Mesendoderm (in vitro differentiated cells): ENCODE results near the gene SPATA6.
"Not testable (repeated sequence)": the region's sequence is repeated elsewhere in the genome, so short reads cannot be mapped to it uniquely, and the experiment has no call there.

Source experiments
- DNase-seq: peaks from one replicate; pipeline ENCODE4 v3.0.0; 2013
- H2AK5ac ChIP-seq: 2 replicates; pipeline ENCODE4 v1.6.1; 2013; ENCODE audit warnings: low read length, inconsistent platforms
- H2BK120ac ChIP-seq: 2 replicates; pipeline ENCODE4 v1.6.1; 2013; ENCODE audit warnings: low read depth, mild to moderate bottlenecking, low read length, moderate library complexity, mixed read lengths
- H2BK15ac ChIP-seq: replicated peaks from 2 replicates; pipeline ENCODE4 v1.6.1; 2013; ENCODE audit warnings: low read depth, mild to moderate bottlenecking, moderate library complexity
- H2BK5ac ChIP-seq: 2 replicates; pipeline ENCODE4 v1.6.1; 2013; ENCODE audit warnings: low read length, inconsistent platforms
- H3K18ac ChIP-seq: 2 replicates; pipeline ENCODE4 v1.6.1; 2013; ENCODE audit warnings: mild to moderate bottlenecking, low read length, mixed read lengths
- H3K23ac ChIP-seq: one replicate; pipeline ENCODE4 v1.6.1; 2013; ENCODE audit warnings: low read length
- H3K27ac ChIP-seq: 2 replicates; pipeline ENCODE4 v1.5.1; 2013; ENCODE audit warnings: low read depth, mild to moderate bottlenecking, inconsistent platforms, low read length, moderate library complexity
- H3K27me3 ChIP-seq: 2 replicates; pipeline ENCODE4 v1.6.1; 2013; ENCODE audit warnings: low read length, control low read depth, mild to moderate bottlenecking, inconsistent platforms; ENCODE audit not compliant: insufficient read depth, poor library complexity
- H3K36me3 ChIP-seq: 2 replicates; pipeline ENCODE4 v1.6.1; 2013; ENCODE audit warnings: low read length, inconsistent platforms; ENCODE audit not compliant: control insufficient read depth, insufficient read depth
- H3K4ac ChIP-seq: one replicate; pipeline ENCODE4 v1.6.1; 2013; ENCODE audit warnings: low read depth, mild to moderate bottlenecking, low read length, moderate library complexity
- H3K4me1 ChIP-seq: 2 replicates; pipeline ENCODE4 v1.6.1; 2013; ENCODE audit warnings: low read depth, low read length, inconsistent platforms; ENCODE audit not compliant: control insufficient read depth
- H3K4me2 ChIP-seq: 2 replicates; pipeline ENCODE4 v1.6.1; 2013; ENCODE audit warnings: low read length
- H3K4me3 ChIP-seq: 2 replicates; pipeline ENCODE4 v1.5.1; 2013; ENCODE audit warnings: mild to moderate bottlenecking, low read length
- H3K56ac ChIP-seq: one replicate; pipeline ENCODE4 v1.6.1; 2013; ENCODE audit warnings: low read length
- H3K79me1 ChIP-seq: 2 replicates; pipeline ENCODE4 v1.6.1; 2013; ENCODE audit warnings: low read length, inconsistent platforms
- H3K79me2 ChIP-seq: 2 replicates; pipeline ENCODE4 v1.6.1; 2013; ENCODE audit warnings: mild to moderate bottlenecking, low read length; ENCODE audit not compliant: control insufficient read depth, insufficient read depth
- H3K9ac ChIP-seq: 2 replicates; pipeline ENCODE4 v1.6.1; 2013; ENCODE audit warnings: low read length, inconsistent platforms
- H4K5ac ChIP-seq: one replicate; pipeline ENCODE4 v1.6.1; 2013; ENCODE audit warnings: low read length
- H4K8ac ChIP-seq: one replicate; pipeline ENCODE4 v1.6.1; 2013; ENCODE audit warnings: low read depth, mild to moderate bottlenecking, control low read depth, low read length, moderate library complexity
- WGBS: extraction: QIAGEN DNeasy Blood & Tissue Kit; methylation state at CpG from one replicate; pipeline ENCODE4 v1.1.7; 2013; ENCODE audit warnings: low lambda C conversion rate, missing lambda C conversion rate; ENCODE audit not compliant: insufficient coverage; ENCODE audit errors: extremely low coverage; 5-methylcytosine and 5-hydroxymethylcytosine counted together

The SPATA6 gene

DNA sequence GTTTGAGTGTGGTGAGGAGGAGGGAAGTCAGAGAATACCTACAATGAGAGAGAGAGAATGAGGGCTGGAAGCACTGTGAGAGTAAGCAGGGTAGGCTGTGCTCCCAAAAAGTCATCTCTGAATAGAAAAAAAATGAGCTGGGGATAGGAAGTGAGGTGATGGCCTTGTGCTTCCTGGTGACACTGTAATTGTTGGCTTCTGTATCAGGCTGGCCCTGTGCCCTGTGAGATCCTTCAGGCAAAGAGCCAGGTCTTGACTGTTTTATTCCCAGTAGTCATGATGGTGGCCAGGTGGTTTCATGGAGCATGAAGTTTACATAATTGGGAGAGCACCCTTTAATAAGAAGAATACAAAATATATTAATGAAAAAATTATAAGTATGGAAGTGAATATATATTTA lies 20.4 kb upstream of the SPATA6 start:
- Histone ChIP-seq H3K27me3 (no peaks in the 10 kb centered on the region), H3K4me3 (no peak overlapping the region), H4K8ac (no peak overlapping the region), H3K79me1 (no peaks in the 10 kb centered on the region), H3K56ac (no peak overlapping the region), H3K4me1 (no peaks in the 10 kb centered on the region), H3K27ac (no peak overlapping the region), H3K79me2 (no peaks in the 10 kb centered on the region), H4K5ac (no peak overlapping the region), H3K18ac (no peak overlapping the region), H3K9ac (no peak overlapping the region), H2BK120ac (no peak overlapping the region), H2BK5ac (no peak overlapping the region), H3K23ac (no peak overlapping the region), H3K36me3 (no peaks in the 10 kb centered on the region), H2BK15ac (no peak overlapping the region), H2AK5ac (no peak overlapping the region), H3K4ac (no peak overlapping the region), H3K4me2 (no peak overlapping the region)
- no peak for DNase-seq

DNA sequence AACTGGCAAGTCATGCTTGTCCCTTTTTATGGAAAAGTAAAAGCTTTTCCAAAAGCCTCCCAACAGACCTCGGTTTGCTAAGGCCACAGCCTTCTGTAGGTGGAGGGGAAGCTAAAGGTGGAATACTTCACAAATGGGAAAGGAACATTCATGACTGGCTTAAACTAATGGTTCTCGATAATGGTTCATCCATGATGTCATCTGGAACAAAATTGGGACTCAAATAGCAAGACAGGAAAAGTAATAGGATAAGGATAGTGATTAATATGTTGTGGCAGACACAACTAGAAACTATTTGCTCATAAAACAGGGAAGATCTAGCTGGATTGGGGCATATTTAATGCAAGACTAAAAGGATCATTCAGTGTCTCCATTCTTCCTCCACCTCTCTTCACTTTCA lies 16.7 kb upstream of the SPATA6 start:
- Histone ChIP-seq H2BK120ac (no peak overlapping the region), H3K79me2 (no peaks in the 10 kb centered on the region), H2BK15ac (no peak overlapping the region), H2AK5ac (no peak overlapping the region), H3K18ac (no peak overlapping the region), H3K79me1 (no peaks in the 10 kb centered on the region), H4K5ac (no peak overlapping the region), H2BK5ac (no peak overlapping the region), H3K27me3 (no peaks in the 10 kb centered on the region), H3K9ac (no peak overlapping the region), H3K56ac (no peak overlapping the region), H3K23ac (no peak overlapping the region), H3K4me2 (no peak overlapping the region), H3K4me1 (no peaks in the 10 kb centered on the region), H3K27ac (no peak overlapping the region), H3K4ac (no peak overlapping the region), H3K4me3 (no peak overlapping the region), H4K8ac (no peak overlapping the region), H3K36me3 (no peaks in the 10 kb centered on the region)
- WGBS = no CpG with 5 or more reads among the region's 2 CpGs
- no peak for DNase-seq

DNA sequence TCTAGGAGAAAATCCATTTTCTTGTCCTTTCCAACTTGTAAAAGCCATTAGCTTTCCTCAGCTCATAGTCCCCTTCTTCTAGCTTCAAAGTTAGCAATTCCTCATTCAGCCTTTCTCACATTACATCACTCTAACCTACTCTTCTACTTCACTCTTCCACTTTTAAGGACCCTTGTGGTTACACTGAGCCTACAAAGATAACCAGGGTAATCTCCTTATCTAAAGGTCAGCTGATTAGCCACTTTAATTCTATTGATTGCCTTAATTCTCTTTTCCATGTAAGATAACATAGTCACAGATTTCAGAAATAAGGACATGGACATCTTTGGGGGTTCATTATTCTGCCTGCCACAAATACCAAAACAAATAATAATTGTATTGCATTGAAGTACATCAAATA lies 8.5 kb upstream of the SPATA6 start:
- Histone ChIP-seq H2BK15ac (no peak overlapping the region), H4K8ac (no peak overlapping the region)
- peak; percentile 79 for DNase-seq

DNA sequence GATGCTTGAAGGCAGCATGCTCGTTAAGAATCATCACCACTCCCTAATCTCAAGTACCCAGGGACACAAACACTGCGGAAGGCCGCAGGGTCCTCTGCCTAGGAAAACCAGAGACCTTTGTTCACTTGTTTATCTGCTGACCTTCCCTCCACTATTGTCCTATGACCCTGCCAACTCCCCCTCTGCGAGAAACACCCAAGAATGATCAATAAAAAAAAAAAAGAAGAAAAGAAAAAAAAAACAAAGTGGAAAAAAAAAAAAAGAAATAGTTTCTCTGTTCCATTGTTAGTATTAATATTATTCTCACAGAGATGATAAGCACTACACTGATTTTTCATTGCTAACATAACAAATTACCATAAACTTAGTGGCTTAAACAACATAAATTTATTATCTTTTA lies 8.0 kb upstream of the SPATA6 start:
- H3K79me1 ChIP-seq, H3K4me1 ChIP-seq, H4K5ac ChIP-seq, H3K18ac ChIP-seq, H3K79me2 ChIP-seq, H3K56ac ChIP-seq, H3K9ac ChIP-seq, DNase-seq, H2BK15ac ChIP-seq, H3K4me3 ChIP-seq, H3K27ac ChIP-seq, H3K23ac ChIP-seq, H3K27me3 ChIP-seq, H2BK120ac ChIP-seq, H3K36me3 ChIP-seq, H4K8ac ChIP-seq, H2AK5ac ChIP-seq, H3K4ac ChIP-seq, H3K4me2 ChIP-seq, H2BK5ac ChIP-seq: not testable (repeated sequence)
- WGBS = no CpG with 5 or more reads among the region's 4 CpGs

More for the DNA sequence above, 8.5 kb upstream of the SPATA6 start:
- H2BK5ac ChIP-seq = no peak overlapping the region
- no peaks in the 10 kb centered on the region for H3K79me1 ChIP-seq
- no peak overlapping the region for H3K18ac ChIP-seq
- H4K5ac ChIP-seq = no peak overlapping the region
- no peak overlapping the region for H3K9ac ChIP-seq
- no peaks in the 10 kb centered on the region for H3K36me3 ChIP-seq
- no peaks in the 10 kb centered on the region for H3K27me3 ChIP-seq
- no peak overlapping the region for H3K4me2 ChIP-seq
- no peak overlapping the region for H3K27ac ChIP-seq
- no peak overlapping the region for H2BK120ac ChIP-seq
- no peak overlapping the region for H3K4ac ChIP-seq
- no peak overlapping the region for H2AK5ac ChIP-seq
- H3K4me1 ChIP-seq = no peaks in the 10 kb centered on the region
- H3K23ac ChIP-seq = no peak overlapping the region
- H3K56ac ChIP-seq = no peak overlapping the region
- no peaks in the 10 kb centered on the region for H3K79me2 ChIP-seq
- H3K4me3 ChIP-seq = no peak overlapping the region

DNA sequence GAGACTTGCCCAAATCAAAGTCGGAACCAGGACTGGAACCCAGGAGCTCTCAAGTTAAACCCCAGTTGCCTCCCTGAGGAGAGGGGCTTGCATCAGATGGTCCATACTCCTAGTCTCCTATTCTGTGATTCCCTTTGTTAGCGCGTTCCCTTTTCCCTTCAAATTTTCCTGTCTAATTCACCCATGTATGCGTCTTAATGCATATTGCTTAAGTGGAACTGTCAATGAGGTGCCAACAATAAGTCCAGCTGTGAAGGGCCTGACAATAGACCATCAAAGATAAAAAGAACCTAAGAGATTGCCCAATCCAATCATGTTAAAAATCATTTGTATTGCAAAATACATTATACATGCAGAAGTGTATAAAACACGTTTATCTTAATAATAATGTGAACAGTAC lies 634 bp upstream of the SPATA6 start:
- H3K4ac ChIP-seq = peak overlapping the region; percentile 65
- H4K8ac ChIP-seq = peak overlapping the region; percentile 31
- H3K36me3 ChIP-seq = no peaks in the 10 kb centered on the region
- no peak overlapping the region for H2BK120ac ChIP-seq
- peak overlapping the region; percentile 63 for H3K9ac ChIP-seq
- H3K18ac ChIP-seq = peak overlapping the region; percentile 57
- DNase-seq = no peak
- H3K79me2 ChIP-seq = no peaks in the 10 kb centered on the region
- H3K4me1 ChIP-seq = peaks cover 8% of the 10 kb centered on the region
- H3K27ac ChIP-seq = no peak overlapping the region
- H3K27me3 ChIP-seq = no peaks in the 10 kb centered on the region
- H2BK15ac ChIP-seq = no peak overlapping the region
- no CpG with 5 or more reads among the region's 5 CpGs for WGBS
- no peak overlapping the region for H2AK5ac ChIP-seq
- no peak overlapping the region for H4K5ac ChIP-seq
- no peaks in the 10 kb centered on the region for H3K79me1 ChIP-seq
- no peak overlapping the region for H3K4me3 ChIP-seq
- peak overlapping the region; percentile 84 for H3K56ac ChIP-seq
- H3K23ac ChIP-seq = no peak overlapping the region
- H2BK5ac ChIP-seq = no peak overlapping the region
- H3K4me2 ChIP-seq = peak overlapping the region; percentile 66

DNA sequence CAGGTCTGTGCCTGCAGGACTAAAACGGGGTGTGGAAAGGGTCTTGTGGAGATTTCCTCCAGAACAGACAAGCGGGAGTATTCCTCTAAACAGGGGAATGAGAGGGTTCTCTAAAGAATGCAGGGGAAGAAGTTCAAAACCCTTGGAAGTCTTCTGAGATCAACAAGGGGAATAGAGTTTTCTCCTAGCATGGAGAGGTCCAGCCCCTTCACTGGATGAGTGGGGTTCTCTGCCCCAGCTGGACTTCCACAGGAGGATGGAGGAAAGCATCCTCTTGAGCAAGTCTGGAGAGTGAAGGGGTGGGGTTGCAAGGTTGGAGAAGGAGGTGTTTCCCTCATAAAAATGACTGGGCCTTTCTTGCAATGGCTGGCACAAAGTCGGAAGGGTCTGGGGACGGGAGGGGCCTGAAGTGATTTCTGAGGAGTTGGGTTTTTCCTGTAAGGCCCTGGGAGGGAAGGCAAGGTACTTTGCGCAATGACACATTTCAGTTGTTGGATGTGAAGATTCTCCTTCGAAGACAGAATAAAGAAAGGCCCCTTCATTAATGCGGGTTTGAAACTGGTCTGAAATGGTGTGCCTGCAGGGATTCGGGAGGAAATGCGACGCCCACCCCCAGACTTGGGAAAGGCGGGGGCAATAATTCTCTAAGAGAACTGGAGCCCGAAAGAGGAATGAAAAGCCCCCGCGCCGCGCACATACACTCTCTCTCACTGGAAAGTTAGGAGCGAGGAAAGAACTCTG lies 884 bp downstream of the SPATA6 start:
- Histone ChIP-seq H3K79me1 (no peaks in the 10 kb centered on the region), H3K18ac (peak overlapping the region; percentile 15), H3K4me2 (peak overlapping the region; percentile 87), H3K27me3 (no peaks in the 10 kb centered on the region), H3K36me3 (no peaks in the 10 kb centered on the region), H2BK5ac (no peak overlapping the region), H3K56ac (peak overlapping the region; percentile 92), H3K4me1 (peaks cover 8% of the 10 kb centered on the region), H3K4me3 (peak overlapping the region; percentile 78), H2BK120ac (peak overlapping the region; percentile 31), H3K23ac (peak overlapping the region; percentile 19), H3K9ac (peak overlapping the region; percentile 89), H4K8ac (peak overlapping the region; percentile 15), H4K5ac (peak overlapping the region; percentile 1), H2AK5ac (peak overlapping the region; percentile 82), H3K79me2 (no peaks in the 10 kb centered on the region), H2BK15ac (no peak overlapping the region), H3K27ac (peak overlapping the region; percentile 60), H3K4ac (peak overlapping the region; percentile 73)
- DNase-seq = peak; percentile 48
- no CpG with 5 or more reads among the region's 17 CpGs for WGBS
